Measurements from ENCODE around the gene RNF121.

Gene RNF121

GRCh38 chr11:71934213-71934612 is 5.4 kb downstream of the RNF121 start:
- DNase-seq (ENCODE audit: low read depth in 3 of 3) = no peak

GRCh38 chr11:71935338-71935925 is 6.6 kb downstream of the RNF121 start:
- DNase-seq (ENCODE audit: low read depth in 3 of 3) = no peak

DNA sequence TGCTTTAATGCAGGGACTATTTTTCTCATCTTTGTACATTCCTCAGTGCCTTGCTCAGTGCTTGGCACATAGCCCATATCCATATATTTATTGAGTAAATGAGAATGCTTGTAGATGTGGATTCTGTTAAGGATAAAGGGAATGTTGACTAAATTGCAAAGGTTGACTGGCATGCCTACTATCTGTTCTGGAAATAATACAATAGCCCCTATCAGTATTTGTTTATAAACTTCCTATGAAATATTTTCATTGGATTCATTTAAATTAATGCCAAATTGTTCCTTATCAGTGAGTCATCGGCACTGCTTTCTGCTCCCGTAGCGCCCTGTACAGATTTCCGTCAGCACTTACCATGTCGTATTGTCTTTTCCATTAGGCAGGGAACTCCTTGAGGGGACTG is 8.0 kb downstream of the RNF121 start:
- DNase-seq (ENCODE audit: low read depth in 3 of 3) = no peak

DNA sequence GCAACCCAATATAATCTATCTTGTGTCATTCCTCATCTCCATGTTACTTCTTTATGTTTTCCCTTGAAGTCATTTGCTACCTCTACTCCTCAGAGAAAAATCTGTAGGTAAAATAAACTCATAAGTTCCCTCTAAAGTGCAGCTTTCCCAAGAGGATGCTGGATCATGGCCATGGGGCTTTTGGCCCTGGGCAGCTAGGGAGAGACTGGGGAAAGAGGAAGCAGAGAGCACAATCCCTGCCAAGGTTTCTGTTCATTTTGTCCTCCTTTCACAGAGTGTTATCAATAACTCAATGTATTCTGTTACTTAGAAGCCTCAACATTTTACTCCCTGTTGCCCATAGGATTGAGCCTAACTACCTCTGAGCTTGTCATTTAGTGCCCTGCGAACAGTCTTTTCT is 9.0 kb downstream of the RNF121 start:
- DNase-seq (ENCODE audit: low read depth in 3 of 3) = no peak

- no peak for DNase-seq (ENCODE audit: low read depth in 3 of 3)
These were observed 11.8 kb downstream of the RNF121 start for GRCh38 chr11:71940561-71941219.

- DNase-seq (ENCODE audit: low read depth in 3 of 3) = no peak
These were observed 17.3 kb downstream of the RNF121 start for GRCh38 chr11:71946144-71946571.

GRCh38 chr11:71947498-71947897 is 18.7 kb downstream of the RNF121 start:
- DNase-seq (ENCODE audit: low read depth in 3 of 3) = no peak

- DNase-seq (ENCODE audit: low read depth in 3 of 3) = no peak
These were observed 19.6 kb downstream of the RNF121 start for GRCh38 chr11:71948314-71949027.

DNA sequence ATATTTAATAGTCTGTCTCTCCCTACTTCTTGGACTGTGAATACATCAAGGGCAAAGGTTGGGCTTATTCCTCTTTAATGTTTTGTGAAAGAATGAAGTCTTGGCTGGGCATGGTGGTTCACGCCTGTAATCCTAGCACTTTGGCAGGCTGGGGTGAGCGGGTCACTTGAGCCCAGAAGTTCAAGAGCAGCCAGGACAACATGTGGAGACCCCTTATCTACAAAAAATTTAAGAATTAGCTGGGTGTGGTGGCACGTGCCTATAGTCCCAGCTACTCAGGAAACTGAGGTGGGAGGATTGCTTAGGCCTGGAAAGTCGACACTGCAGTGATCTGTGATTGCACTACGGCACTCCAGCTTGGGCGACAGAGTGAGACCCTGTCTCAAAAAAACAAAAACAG is 20.2 kb downstream of the RNF121 start:
- DNase-seq (ENCODE audit: low read depth in 3 of 3) = no peak

DNA sequence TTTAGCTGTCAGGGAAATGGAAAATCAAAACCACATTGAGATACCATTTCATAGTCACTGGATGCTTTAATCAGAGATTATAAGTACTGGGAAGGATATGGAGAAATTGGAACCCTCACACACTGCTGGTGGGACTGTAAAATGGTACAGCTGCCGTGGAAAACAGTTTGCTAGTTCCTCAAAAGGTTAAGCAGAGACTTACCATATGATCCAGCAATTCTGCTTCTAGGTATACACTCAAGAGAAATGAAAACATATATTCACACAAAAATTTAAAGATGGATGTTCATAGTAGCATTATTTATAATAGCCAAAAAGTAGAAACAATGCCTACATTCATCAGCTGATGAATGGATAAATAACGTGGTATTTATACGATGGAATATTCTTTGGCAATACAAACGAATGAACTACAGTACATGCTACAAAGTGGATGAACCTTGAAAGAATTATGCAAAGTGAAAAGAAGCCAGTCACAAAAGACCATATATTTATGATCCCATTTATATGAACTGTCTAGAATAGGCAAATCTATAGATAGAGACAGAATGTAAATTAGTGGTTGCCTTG is 23.0 kb downstream of the RNF121 start:
- DNase-seq (ENCODE audit: low read depth in 3 of 3) = no peak

DNA sequence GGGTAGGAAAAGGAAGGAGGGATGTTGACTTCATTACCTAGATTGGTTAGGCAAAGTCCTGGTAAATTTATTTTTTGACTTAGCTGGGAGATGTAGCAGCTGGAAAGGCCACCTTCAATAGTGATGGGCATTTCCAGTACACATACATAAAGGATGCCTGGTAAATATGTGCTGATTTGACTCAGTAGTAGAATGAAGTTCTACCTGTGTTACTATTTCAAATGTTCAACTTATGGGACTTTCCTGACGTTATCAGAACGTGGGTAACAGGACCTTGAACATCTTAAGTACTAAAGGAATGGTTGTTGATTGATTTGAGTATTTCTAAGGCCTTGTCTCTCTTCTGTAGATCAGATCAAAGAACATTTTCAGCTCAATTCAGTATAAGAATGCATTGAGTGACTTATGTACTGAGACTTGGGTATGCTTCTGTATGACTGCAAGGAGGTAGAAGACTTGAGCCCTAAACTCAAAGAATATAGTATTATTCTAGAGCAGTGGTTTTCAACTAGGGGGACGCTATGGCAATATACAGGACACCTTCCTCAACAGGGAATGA is 27.1 kb downstream of the RNF121 start:
- DNase-seq (ENCODE audit: low read depth in 3 of 3) = no peak

GRCh38 chr11:71962428-71963038 is 33.7 kb downstream of the RNF121 start:
- DNase-seq (ENCODE audit: low read depth in 3 of 3) = no peak

DNA sequence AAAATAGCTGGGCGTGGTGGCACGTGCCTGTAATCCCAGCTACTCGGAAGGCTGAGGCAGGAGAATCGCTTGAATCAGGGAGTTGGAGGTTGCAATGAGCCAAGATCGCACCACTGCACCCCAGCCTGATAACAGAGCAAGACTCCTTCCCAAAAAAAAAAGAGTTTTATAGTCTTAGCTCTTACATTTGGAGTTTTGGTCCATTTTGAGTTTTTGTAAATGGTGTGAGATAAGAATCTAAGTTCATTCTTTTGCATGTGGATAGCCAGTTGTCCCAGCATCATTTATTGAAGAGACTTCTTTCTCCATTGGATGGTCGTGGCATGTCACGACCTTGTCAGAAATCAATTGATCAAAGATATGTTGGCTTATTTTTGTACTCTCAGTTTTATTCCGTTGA is 34.6 kb downstream of the RNF121 start:
- no peak for DNase-seq (ENCODE audit: low read depth in 3 of 3)

- no peak for DNase-seq (ENCODE audit: low read depth in 3 of 3)
These were observed 35.8 kb downstream of the RNF121 start for GRCh38 chr11:71964641-71965040.

GRCh38 chr11:71971680-71972079 is 42.8 kb downstream of the RNF121 start:
- no peak for DNase-seq (ENCODE audit: low read depth in 3 of 3)

- DNase-seq (ENCODE audit: low read depth in 3 of 3) = no peak
These were observed 47.7 kb downstream of the RNF121 start for GRCh38 chr11:71976551-71976950.

DNA sequence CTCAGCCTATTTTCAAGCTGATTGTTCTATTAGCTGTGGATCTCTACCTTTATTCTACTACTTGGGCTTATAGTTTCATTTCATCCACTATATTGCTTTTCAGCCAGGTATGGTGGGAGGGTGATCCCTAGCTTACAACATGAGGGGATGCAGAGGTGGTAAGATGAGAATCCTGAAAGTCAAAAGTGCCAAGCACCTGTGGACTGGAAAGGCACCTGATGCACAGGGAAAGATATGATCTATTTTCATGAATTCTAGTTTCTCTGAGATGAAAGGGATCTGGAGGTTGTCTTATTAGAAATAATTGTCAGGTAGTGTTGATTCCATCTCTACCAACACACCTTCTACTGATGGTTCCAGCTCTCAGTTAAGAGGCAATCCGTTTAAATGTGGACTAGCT is 48.2 kb downstream of the RNF121 start:
- no peak for DNase-seq (ENCODE audit: low read depth in 3 of 3)

GRCh38 chr11:71977743-71978418 is 49.0 kb downstream of the RNF121 start:
- DNase-seq (ENCODE audit: low read depth in 3 of 3) = peak; percentile 13 to 26 (median 21)

DNA sequence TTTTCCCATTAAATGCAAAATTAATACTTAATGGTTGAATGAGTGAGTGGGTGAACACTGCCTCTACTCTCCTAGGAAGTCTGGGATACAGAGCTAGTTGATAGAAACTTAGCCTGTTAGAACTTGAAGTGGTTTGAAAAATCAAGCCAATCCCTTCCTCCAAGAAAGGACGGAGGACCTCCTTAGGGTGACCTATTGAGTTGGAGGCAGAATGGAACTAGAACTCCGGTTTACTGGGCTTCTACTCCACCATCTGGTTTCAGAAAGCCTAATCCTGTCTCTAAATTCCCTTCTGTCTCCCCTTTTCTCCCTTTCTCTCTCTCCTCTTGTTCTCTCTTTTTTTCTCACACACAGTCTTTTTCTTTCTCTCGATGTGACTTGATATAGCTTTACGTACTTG is 50.2 kb downstream of the RNF121 start:
- DNase-seq (ENCODE audit: low read depth in 3 of 3) = no peak

DNA sequence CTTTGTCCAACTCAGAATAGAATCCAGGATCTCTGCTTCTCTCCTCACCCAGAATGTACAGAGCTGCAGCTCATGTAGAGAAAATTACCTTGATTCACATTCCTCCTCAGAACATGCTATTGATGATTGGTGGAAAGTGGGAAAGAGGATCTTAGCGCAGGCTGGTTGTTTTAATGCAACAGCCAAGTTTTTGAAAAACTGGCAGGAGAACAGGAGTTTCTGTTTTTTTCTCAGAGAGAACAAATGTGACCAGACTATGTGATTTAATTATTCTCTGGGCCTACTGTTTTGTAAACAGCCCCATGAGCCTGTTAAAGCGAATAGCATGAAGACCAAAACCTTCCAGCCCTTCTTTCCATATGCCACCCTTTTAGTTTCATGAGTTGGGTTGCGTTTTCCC is 50.8 kb downstream of the RNF121 start:
- DNase-seq (ENCODE audit: low read depth in 3 of 3) = no peak

GRCh38 chr11:71986131-71986530 is 57.3 kb downstream of the RNF121 start:
- no peak for DNase-seq (ENCODE audit: low read depth in 3 of 3)

DNA sequence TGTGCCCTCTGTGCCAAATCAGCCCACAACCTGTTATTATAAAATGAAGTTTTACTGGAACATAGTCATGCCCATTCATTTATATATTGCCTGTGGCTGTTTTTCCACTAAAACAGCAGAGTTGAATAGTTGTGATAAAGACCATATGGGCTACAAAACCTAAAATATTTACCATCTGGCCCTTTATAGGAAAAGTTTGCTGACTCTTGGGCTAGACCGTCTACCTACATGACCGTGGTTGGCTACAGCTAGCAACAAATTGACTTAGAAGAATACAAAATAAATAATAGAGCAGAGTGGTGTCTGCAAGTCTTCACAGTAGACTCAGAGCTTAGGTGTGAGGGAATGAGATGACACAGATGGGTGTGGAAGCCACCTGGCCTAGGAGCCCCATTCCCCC is 58.7 kb downstream of the RNF121 start:
- no peak for DNase-seq (ENCODE audit: low read depth in 3 of 3)

All from stimulated activated CD4-positive, alpha-beta T cell treated with anti-CD3 and anti-CD28 coated beads, TNF-alpha, amount 100 ng/mL, for 24 hours (primary cell).